ENCODE measurements around the gene LUC7L.

- TF ChIP-seq TCF12 (IDR thresholded peaks at IDR 0.05; ENCODE audit: low read depth), result no peak
- no peak for TF ChIP-seq TAF1 (IDR thresholded peaks at IDR 0.05; ENCODE audit: low read depth)
- TF ChIP-seq NFIC (IDR thresholded peaks at IDR 0.05), result no peak
- no peak for TF ChIP-seq EP300 (IDR thresholded peaks at IDR 0.05; ENCODE audit: borderline replicate concordance)
- TF ChIP-seq USF1 (IDR thresholded peaks at IDR 0.05), result no peak
- no peak for TF ChIP-seq FOXM1 (IDR thresholded peaks at IDR 0.05; ENCODE audit: borderline replicate concordance, low read depth)
Observed at GRCh38 chr16:262121-262745, 33.0 kb upstream of the LUC7L start.
